ENCODE measurements around the gene CCDC69.
"Not testable (repeated sequence)": the region's sequence is repeated elsewhere in the genome, so short reads cannot be mapped to it uniquely, and the experiment has no call there.

Gene CCDC69

GRCh38 chr5:151244206-151244605 lies 20.3 kb upstream of the CCDC69 start:
- DNase-seq = no peak

- DNase-seq = no peak
These were observed 19.7 kb upstream of the CCDC69 start for GRCh38 chr5:151243564-151243963.

DNA sequence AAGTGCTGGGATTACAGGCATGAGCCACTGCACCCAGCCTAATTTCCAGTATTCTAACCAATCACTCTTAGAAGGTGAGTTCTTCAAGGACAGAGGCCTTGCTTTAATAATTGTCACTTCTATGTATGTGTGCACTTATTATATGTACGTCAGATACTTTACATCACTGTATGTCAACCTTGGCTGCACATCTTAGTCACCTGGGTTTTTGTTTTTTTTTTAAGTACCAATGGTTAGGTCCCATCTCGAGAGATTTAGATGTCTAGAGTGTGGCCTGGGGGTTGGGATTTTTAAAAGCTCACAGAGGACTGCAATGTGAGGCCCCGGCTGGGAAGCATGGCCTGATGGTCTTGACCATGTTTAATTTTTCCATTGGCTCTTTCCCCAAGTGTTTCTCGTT lies 19.2 kb upstream of the CCDC69 start:
- no peak for DNase-seq

GRCh38 chr5:151240924-151241635 lies 17.2 kb upstream of the CCDC69 start:
- DNase-seq = no peak

DNA sequence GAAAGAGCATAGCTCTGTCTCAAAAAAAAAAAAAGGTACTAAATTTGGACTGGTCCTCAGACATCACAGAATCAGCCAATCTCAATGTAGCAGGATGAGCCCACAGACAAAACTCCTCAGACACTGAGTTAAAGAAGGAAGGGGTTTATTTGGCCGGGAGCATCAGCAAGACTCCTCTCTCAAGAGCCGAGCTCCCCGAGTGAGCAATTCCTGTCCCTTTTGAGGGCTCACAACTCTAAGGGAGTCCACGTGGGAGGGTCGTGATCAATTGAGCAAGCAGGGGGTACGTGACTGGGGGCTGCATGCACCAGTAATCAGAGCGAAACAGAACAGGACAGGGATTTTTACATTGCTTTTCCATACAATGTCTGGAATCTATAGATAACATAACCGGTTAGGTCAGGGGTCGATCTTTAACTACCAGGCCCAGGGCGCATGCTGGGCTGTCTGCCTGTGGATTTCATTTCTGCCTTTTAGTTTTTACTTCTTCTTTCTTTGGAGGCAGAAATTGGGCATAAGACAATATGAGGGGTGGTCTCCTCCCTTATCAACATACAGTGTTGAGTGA lies 16.5 kb upstream of the CCDC69 start:
- not testable (repeated sequence) for DNase-seq

DNA sequence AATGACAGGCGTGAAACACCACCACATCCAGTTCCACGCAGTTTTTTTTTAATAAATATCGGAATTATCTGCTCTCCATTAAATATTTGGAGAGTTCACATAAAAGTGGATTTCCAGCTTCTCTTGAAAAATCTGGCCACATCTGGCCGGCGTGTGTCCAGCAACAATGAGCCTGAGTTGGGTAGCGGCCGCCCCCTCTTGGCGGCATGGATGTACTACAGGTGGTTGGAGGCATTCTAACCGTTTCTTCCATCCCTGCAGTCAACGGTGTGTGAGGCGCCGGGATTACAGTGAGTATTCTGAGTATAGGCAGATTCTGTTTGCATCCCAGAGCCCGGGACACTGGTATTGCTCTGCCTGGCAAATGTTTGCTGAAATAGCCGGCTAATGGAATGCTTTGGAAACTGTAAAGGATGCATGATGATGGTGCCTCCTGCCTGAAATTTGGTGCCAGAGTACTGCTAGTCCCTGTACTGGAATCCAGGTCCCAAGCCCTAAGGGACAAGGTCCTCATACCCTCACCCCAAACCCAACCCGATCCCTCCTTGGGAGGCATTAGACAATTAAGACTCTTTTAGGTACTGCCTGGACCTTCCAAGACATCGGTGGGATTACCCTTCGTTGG lies 15.5 kb upstream of the CCDC69 start:
- no peak for DNase-seq

DNA sequence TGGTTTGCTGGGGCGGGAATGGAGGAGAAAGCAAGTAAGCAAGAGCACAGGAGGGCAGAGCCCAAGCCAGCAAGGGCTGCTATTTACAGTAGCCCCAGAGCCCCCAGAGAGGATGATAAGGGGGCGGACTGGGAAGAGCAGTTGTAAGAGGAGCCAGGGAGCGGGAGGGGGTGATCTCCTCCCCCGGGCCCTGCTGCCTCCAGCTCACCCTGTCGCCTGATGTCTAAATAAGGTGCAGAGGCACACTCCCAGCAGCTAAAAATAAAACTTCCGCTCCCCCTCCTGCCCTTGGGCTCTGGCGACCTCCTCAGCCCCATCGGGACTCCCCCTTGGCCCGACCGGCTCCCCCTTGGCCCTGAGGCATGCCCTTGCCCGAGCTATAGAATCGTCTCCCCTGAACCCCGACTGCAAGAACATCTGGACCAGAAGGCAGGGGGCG lies 14.4 kb upstream of the CCDC69 start:
- DNase-seq = no peak

DNA sequence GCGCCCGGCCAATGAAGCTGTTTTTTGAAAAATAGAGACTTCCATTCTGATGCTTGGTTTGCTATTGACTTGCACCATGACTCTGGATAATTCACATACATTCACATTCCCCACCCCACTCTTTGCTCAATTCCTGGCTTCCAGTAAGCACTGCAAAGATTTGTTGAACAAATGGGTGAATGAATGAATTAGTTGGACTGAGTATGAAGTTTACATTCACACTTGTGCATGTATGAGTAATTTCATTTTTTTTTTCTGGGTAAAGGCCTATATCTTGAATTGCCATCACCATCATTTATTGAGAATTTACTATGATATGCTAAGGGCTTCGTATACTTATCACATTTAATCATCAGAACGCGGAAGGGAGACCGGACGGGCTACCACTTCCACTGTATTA lies 13.8 kb upstream of the CCDC69 start:
- no peak for DNase-seq

- no peak for DNase-seq
These were observed 13.0 kb upstream of the CCDC69 start for GRCh38 chr5:151236888-151237287.

GRCh38 chr5:151235239-151235571 lies 11.3 kb upstream of the CCDC69 start:
- DNase-seq = not testable (repeated sequence)

GRCh38 chr5:151234476-151235238 lies 10.8 kb upstream of the CCDC69 start:
- no peak for DNase-seq

- DNase-seq = no peak
These were observed 9.8 kb upstream of the CCDC69 start for GRCh38 chr5:151233616-151234085.

DNA sequence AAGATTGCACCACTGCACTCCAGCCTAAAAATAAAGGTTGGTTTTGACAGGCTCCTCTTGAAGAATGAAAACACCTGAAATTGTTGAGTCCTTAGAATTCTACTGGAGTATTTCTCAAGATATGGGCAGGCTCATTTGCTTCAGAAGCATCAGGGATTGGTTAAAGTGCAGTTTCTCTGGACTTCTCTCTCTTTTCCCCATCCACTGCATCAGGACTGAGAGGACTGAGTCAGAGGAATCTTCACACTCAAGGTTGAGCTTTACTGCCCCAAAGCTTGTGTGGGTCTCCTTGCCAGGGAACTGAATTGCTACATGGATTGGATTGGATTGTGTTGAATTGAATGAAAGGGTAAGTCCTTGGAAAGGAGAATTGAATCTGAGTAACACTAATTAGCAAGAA lies 7.5 kb upstream of the CCDC69 start:
- no peak for DNase-seq

DNA sequence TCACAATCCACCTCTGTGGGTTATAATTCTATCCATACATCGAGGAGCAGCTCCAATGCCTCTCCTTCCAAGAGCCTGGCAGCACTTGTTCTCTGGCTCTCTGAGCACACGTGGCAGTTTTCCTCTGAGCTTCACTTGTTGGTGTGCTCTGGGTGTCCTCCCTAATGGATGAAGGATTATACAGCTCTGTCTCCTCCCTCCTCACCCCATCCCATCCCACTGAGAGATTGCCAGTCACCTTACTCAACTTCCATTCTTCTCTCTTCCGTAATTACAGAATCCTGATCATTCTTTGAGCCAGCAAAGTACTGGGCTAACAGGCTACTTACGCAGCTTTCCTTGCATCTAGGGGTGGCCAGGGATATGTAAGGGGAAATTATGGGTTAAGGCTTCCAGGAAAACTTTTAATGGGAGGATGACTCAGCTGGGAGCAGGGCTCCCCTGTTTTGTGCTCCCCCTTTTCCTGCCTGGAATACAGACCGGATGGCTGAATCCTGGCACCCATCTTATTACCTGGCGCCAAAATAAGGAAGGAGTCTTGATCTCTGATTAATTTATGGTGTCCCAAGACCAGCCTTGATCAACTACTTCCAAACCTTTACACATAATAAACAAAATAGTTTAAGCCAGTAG lies 6.3 kb upstream of the CCDC69 start:
- no peak for DNase-seq

GRCh38 chr5:151228986-151229385 lies 5.1 kb upstream of the CCDC69 start:
- DNase-seq = no peak

- no peak for DNase-seq
These were observed 4.1 kb upstream of the CCDC69 start for GRCh38 chr5:151227918-151228447.

DNA sequence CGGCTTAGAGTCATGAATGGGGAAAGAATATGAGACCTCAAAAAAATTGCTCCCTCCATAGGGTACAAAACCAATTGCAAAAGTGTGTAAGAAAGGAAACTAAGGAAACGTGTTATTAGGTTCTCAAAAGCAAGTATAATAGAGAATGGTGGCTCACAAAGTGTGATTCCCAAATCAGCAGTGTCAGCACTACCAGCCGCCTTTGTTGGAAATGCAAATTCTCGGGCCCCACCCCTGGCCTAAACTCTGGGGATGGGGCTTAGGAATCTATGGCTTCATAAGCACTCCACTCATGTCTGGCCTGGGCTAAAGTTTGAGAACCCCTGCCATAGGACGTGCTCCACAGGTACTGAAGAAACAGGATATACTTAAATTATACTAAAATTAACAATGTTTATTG lies 1.6 kb upstream of the CCDC69 start:
- no peak for DNase-seq

DNA sequence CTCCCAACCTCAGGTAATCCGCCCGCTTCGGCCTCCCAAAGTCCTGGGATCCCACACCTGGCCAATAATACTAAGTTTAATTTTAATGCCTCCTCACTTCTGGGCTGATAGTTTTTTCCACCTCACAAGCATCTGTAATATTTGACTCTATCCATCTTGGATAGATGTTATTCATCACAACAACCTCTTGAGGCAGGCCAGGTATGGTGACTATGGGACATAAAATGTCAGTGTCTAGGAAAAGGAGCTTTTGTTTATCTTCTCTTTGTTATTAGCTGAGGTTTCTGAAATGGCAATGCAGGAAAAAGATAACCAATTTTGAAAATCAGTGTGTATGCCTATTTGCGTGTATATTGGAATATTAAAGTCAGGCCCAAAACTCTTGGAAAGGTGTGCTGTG lies 1.2 kb upstream of the CCDC69 start:
- no peak for DNase-seq

- no peak for DNase-seq
These were observed 480 bp upstream of the CCDC69 start for GRCh38 chr5:151224372-151224771.

DNA sequence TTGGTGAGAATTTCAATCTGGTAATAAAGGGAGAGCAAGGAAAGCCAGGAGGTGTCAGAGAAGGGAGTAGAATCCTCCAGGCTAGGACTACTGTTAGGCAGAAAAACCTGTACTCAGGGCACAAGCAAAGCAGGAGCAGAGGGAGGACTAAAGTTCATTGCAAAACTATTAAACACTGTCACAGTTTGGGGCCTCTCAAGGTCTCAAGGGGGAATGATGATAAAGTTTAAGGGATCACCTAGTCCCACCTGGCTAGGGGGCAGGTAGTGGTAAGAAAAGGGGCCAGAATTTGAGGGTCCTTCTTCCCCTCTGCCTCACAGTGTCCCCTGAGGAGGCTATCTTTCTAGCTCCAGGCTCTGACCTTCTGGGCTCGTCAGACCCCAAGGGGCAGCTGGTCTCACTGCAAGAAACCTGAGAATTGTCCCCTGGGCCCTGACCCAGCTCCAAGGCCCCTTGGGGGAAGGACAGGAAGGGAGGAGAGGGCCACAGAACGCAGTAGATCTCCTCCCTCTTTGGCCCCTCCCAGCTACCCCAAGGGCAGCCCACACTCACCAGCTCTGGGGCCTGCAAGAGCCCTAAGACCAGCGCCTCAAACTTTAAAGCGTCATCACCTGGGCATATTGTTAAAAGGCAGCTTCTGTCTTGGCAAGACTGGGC lies 974 bp downstream of the CCDC69 start:
- peak; percentile 54 for DNase-seq

DNA sequence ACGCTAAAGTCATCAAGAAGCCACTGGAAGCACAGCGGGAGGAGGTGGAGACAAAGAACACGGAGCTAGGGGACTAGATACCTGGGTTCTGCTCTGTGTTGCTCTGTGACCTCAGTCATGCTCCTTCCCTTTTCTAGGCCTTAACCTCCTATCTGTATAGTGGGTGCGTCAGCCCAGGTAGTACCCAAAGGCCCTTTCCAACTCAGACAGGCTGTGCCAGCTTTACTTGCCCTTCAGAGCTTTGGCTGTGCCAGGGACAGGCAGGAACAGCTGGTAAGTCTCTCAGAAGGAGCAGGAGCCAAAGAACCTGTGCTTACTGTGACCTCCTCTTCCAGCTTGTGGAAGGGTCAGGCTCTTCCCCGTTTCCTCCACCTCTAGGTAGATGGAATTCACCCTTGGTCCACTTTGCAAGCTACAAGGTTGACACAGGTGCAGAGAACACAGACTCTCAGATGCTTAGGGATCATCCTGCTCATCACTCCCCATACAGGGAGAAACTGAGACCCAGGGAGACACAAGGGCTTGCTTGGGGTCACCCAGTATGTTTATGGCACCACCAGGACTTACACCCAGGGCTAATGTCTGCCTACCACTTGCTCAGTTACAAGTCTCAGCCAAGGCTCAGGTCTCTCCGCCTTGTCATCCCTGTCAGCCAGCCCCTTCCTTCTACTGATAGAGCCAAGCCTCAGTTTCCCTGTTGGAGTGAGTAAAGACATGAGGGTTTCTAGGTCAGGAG lies 1.7 kb downstream of the CCDC69 start:
- DNase-seq = no peak

- DNase-seq = no peak
These were observed 2.3 kb downstream of the CCDC69 start for GRCh38 chr5:151221574-151221973.

All from activated effector memory CD4-positive, alpha-beta T cell treated with Interleukin-2 at 50 U/mL for 16 hours (primary cell).